H54 (cell line): ENCODE measurements around the gene ZNF783.
"Not testable (repeated sequence)": the region's sequence is repeated elsewhere in the genome, so short reads cannot be mapped to it uniquely, and the experiment has no call there.

ENCODE experiments used
- DNase-seq: peaks from one replicate; pipeline ENCODE4 v3.0.0; 2011; ENCODE audit warnings: low spot score, mixed read lengths; ENCODE audit not compliant: insufficient read length
- FAIRE-seq: peaks from 3 replicates; lab custom pipeline; 2011; peaks lifted over from hg19 to GRCh38; lab: Jason Lieb, UNC
- POLR2A ChIP-seq: IDR thresholded peaks from 2 replicates; pipeline ENCODE4 v1.6.1; 2011; ENCODE audit warnings: low read depth, mild to moderate bottlenecking, low read length

Gene ZNF783

GRCh38 chr7:149329766-149330334 lies 67.9 kb downstream of the ZNF783 start:
- DNase-seq (no peak), FAIRE-seq (no peak)
- TF ChIP-seq POLR2A: no peak

DNA sequence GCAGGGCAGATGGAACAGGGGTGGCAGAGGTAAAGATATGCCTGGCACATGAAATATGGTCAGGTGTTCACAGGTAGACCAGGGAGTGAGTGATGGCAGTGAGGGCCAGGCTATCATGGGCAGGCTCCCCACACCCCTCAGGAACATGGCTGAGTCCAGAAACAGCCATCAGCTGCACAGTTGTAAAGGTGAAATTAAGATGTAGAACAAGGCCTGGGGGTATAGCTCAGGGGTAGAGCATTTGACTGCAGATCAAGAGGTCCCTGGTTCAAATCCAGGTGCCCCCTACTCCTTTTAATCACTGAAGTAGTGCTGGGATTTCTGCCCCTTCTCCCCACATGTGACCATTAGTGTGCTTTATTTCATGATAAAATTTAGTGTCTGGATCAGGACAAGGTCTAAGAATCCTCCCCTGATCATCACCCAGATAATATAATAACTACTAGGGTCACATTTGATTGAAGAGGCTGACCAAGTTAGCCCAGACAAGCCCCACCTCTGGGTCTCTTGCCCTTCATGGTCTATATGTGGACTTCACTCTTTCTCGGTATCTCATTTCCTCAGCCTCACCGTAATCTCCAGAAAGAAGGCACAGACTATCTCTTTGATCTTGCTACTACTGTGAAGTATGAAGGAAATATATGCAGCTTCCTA lies 69.0 kb downstream of the ZNF783 start:
- FAIRE-seq: no peak
- no peak for TF ChIP-seq POLR2A
- DNase-seq: no peak

DNA sequence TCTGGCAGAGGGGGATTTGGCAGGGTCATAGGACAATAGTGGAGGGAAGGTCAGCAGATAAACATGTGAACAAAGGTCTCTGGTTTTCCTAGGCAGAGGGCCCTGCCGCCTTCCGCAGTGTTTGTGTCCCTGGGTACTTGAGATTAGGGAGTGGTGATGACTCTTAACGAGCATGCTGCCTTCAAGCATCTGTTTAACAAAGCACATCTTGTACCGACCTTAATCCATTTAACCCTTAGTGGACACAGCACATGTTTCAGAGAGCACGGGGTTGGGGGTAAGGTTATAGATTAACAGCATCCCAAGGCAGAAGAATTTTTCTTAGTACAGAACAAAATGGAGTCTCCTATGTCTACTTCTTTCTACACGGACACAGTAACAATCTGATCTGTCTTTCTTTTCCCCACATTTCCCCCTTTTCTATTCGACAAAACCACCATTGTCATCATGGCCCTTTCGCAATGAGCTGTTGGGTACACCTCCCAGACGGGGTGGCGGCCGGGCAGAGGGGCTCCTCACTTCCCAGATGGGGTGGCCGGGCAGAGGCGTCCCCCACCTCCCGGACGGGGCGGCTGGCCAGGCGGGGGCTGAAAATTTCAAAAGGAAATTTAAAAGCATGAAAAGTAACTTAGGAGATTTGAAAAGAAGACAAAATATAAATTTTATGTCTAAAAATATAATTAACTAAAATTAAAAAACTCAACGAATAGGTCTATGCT lies 70.8 kb downstream of the ZNF783 start:
- not testable (repeated sequence) for FAIRE-seq

DNA sequence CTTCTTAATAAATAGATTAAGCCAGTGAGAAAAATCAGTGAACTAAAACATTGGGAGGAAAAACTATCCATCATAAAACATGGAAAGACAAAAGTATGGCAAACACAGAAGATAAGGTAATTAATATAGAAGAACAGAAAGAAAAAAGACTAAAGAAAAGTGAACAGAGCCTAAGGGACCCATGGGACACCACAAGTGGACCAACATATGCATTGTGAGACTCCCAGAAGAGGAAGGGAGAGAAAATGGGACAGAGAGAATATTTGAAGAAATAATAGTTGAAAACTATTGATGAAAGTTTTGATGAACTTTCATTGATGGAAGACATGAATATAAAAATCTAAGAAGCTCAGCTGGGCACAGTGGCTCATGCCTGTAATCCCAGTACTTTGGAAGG lies 71.3 kb downstream of the ZNF783 start:
- no peak for TF ChIP-seq POLR2A
- DNase-seq (no peak), FAIRE-seq (no peak)

More for the DNA sequence above, 70.8 kb downstream of the ZNF783 start:
- DNase-seq: not testable (repeated sequence)

DNA sequence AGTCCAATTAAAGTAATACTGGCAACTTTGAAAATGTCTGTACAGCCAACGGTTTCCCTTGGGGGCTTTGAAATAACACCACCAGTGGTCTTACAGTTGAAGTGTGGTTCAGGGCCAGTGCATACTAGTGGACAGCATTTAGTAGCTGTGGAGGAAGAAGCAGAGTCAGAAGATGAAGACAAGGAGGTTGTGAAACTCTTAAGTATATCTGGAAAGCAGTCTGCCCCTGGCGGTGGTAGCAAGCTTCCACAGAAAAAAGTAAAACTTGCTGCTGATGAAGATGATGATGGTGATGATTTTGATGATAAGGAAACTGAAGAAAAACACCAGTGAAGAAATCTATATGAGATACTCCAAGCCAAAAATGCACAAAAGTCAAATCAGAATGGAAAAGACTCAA lies 72.2 kb downstream of the ZNF783 start:
- TF ChIP-seq POLR2A: no peak
- no peak for DNase-seq
- no peak for FAIRE-seq
